Stimulated activated CD4-positive, alpha-beta T cell treated with anti-CD3 and anti-CD28 coated beads, Interleukin-2, amount 100 ng/mL, for 48 hours (primary cell): Measurements from ENCODE around the gene MDGA2.

Experiments
- DNase-seq, 2 donors: peaks; one replicate each; pipeline ENCODE4 v3.0.0-alpha.2; 2020

The MDGA2 gene

DNA sequence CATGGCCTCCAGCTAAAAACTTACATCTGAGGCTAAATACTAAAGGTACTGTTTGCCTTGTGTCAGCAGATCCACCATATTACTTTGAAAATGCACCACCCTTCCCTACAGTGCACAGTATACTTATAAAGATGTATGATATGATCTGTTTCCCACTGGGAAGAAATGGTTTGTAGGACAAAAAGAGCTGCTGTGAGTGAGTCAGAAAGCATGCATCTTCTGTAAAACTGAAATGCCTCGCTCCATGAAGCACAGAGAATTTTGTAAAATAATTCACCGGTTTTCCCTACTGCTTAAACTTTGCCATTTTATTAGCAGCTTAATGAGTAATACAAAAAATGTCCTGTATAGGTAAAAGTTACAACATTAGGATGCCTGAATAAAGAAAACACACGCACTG is 68.8 kb downstream of the MDGA2 start:
- DNase-seq = no peak

DNA sequence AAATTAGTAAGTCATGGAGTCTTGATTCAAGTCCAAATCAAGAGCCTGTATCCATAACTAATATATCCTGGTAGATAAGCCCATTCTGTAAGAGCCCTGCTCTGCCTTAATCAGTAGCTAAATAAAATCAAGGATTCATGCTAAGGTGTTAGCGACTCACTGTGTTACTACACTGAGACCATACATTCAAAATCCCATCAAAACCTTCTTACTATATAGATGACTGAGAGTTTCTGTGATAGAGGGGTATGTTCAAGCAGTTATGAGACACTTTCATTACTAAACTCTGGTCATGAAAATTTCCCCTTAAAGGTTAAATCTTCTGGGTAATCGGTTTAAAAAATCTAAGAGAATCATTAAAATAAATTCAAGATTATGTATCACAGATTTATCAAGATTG is 78.5 kb downstream of the MDGA2 start:
- DNase-seq = no peak

DNA sequence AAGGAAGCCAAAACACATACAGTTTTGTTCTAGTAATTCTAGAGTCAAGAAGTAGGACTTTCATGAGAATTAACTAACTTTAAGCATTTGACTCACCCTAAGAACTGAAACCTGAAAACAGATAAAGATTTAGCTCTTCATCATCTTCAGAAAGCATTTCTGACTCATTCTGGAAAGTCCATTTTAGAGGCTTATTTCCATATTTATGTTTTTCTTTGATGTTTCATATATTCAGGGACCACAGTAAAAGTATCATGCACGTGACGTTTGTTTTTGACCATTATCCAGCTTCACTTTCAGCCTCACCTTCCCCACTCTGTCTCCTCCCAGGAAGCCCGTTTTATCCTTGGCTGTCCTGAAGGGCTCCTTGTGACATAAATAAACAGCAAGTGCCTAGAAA is 79.2 kb downstream of the MDGA2 start:
- no peak for DNase-seq

GRCh38 chr14:47595552-47595951 is 79.9 kb downstream of the MDGA2 start:
- DNase-seq = no peak

DNA sequence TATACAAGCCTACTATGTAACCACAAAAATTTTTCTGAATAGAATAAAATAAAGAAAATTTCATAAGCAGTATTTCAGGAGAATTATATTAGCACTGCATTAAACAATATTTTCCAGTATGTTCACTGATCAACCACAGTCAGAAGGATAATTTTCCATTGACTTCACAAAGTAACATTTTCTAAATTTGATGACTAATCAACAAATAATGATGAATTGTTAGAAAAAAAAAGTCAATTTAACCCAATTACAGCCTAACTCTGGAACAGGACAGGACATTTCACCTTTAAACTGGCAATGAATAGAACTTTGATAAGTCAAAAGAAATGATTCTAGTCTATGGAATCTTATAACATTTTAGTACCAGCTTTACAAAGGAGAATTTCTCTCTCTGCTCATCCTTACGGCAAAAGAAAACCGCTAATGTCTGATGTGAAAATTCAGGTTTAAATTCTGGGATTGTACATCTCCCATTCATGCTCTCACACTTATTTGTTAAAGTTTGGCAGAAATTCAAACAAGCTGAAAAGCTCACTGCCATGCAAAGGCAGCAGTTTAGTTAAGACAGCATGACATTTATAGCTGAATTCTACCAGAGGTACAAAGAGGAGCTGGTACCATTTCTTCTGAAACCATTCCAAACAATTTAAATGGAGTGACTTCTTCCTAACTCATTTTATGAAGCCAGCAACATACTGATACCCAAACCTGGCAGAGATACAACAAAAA is 84.5 kb downstream of the MDGA2 start:
- DNase-seq = no peak

GRCh38 chr14:47585447-47585846 is 90.0 kb downstream of the MDGA2 start:
- DNase-seq = no peak

GRCh38 chr14:47567273-47567672 is 108.1 kb downstream of the MDGA2 start:
- no peak for DNase-seq

- no peak for DNase-seq
These were observed 117.5 kb downstream of the MDGA2 start for GRCh38 chr14:47557894-47558293.

GRCh38 chr14:47555333-47555732 is 120.1 kb downstream of the MDGA2 start:
- no peak for DNase-seq

DNA sequence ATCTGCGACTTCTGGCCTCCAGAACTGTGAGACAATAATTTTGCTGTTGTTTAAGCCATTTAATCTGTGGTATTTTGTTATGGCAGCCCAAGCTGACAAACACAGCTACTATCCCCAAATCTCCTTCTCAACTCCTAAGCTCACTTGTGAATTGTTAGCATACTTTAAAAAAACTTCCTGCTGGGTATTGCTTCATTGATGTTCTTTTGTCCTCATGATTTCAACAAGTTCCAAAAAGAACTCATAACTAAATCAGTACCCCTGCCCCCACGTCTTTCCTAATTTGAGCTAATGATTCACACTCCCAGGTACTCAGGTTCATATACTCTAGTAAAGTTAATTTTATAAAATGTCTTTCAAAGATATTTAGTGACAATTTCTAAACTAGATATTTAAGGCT is 125.5 kb downstream of the MDGA2 start:
- no peak for DNase-seq

- no peak for DNase-seq
These were observed 131.9 kb downstream of the MDGA2 start for GRCh38 chr14:47543459-47543858.

- no peak for DNase-seq
These were observed 133.7 kb downstream of the MDGA2 start for GRCh38 chr14:47541662-47542061.

GRCh38 chr14:47539031-47539461 is 136.4 kb downstream of the MDGA2 start:
- no peak for DNase-seq

- no peak for DNase-seq
These were observed 139.1 kb downstream of the MDGA2 start for GRCh38 chr14:47536341-47536740.

GRCh38 chr14:47526591-47527244 is 148.7 kb downstream of the MDGA2 start:
- DNase-seq = no peak

GRCh38 chr14:47524524-47524923 is 150.9 kb downstream of the MDGA2 start:
- no peak for DNase-seq

GRCh38 chr14:47520382-47520781 is 155.0 kb downstream of the MDGA2 start:
- DNase-seq = no peak

DNA sequence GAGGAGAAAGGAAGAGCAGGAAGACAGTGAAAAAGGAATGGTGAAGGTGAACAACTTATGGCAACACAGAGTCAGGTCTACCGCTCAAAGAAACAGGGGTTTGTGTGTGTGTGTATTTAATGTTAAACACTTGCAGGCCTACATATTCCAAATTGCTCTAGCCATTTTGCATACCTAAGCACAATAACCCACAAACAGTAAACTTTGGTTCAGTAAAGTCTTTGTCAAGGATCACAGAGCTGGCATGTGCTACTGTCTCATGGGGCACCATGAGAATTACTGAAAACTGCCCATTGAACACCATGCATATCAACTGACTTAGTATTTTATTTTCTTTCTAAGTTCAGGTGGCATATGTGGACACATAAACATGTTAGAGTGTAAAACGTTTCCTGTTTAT is 163.6 kb downstream of the MDGA2 start:
- DNase-seq = no peak

GRCh38 chr14:47509957-47510356 is 165.4 kb downstream of the MDGA2 start:
- no peak for DNase-seq

GRCh38 chr14:47507861-47508260 is 167.5 kb downstream of the MDGA2 start:
- no peak for DNase-seq

DNA sequence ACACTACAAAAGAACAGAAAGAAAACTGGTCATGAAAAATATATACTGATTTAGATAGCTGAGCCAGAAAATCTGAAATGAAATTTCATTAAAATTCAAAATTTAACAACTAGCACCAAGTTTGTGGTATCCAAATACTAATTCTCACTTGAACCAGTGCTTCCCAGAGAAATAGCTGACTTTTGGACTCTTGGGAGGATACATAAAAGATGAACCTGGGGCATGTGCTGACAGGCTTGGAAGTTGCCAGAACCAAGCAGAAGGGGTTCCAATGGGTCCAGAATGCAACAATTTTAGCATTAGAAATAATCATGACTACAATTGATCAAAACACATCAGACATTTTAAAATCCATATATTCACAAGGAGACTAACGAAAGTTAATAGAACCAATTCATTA is 175.0 kb downstream of the MDGA2 start:
- no peak for DNase-seq

DNA sequence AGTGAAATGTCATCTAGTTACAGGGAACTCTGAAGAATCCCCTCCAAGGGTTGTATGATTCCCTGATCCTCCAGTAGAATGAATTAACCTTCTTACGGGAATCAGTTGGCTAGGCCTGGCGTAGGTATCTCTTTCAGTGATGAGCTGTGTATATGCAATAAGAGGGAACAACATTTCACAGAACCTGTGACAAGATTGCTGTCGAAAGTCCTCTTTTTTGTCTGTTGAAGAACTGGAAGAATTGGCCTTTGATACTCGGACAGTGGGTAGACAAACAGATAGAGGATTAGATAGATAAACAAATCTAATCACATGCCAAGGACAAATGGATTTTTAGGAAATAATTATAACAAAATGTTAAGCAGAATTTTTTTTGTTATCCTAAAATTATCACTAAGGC is 184.6 kb downstream of the MDGA2 start:
- DNase-seq = no peak

GRCh38 chr14:47490353-47490752 is 185.1 kb downstream of the MDGA2 start:
- no peak for DNase-seq

GRCh38 chr14:47485421-47485820 is 190.0 kb downstream of the MDGA2 start:
- DNase-seq = no peak

DNA sequence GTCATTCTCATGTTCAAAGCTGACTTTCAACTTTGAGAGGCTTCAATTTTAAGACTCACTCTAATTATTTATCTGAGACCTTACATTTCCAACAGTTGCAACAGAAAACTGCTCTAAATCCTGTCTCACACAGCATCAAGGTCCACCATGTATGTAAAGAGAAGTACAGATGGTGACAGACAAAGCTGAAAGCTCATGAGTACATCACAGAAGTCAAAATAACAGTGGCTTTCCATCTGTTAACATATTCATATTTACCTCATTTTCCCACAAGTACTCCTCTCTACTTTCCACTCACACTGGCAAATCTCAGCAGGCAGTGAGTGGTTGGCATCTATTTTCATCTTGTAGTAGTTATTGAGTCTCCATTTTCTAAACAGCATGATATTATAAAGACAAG is 192.0 kb downstream of the MDGA2 start:
- no peak for DNase-seq
